ENCODE data around the gene MOB3B. TPM values are rescaled to one million over a fixed set of nuclear protein-coding genes. Genes with fewer than 3 reads are reported as not detected.
A peak's percentile ranks its signal among the peaks of the same experiment; 100 is the strongest.

The MOB3B gene
- total RNA-seq, 1 donor from 2014 or later, result 14.0 TPM

GRCh38 chr9:27333241-27334052 lies 196.2 kb downstream of the MOB3B start:
- TF ChIP-seq EZH2 (IDR thresholded peaks at IDR 0.05) (no peak), CTCF (IDR thresholded peaks at IDR 0.05) (peak; percentile 89)
- H3K27ac Mint-ChIP-seq, result peak overlapping the region; percentile 21
- H3K27me3 Mint-ChIP-seq (ENCODE audit: insufficient read depth, low read depth), result peaks cover 3% of the 10 kb centered on the region
- H3K27me3 ChIP-seq, result no peaks in the 10 kb centered on the region
- H3F3A ChIP-seq (ENCODE audit: low read depth), result peaks cover 21% of the 10 kb centered on the region
- H3K9me3 ChIP-seq (ENCODE audit: low read depth), result no peaks in the 10 kb centered on the region
- peak; percentile 91 for DNase-seq (ENCODE audit: low spot score)
- peaks cover 4% of the 10 kb centered on the region for H3K36me3 Mint-ChIP-seq
- no peak overlapping the region for H3K9ac ChIP-seq
- no peaks in the 10 kb centered on the region for H3K79me2 ChIP-seq (ENCODE audit: low read depth)
- H3K27ac ChIP-seq, result peak overlapping the region; percentile 63
- no peaks in the 10 kb centered on the region for H3K9me3 Mint-ChIP-seq
- H4K20me1 ChIP-seq (ENCODE audit: low read depth), result no peaks in the 10 kb centered on the region
- H2AFZ ChIP-seq (replicated peaks), result no peak overlapping the region
- no peak overlapping the region for H3K4me3 Mint-ChIP-seq
- peaks cover 22% of the 10 kb centered on the region for H3K4me1 Mint-ChIP-seq
- peaks cover 27% of the 10 kb centered on the region for H3K4me1 ChIP-seq
- peak overlapping the region; percentile 47 for H3K4me2 ChIP-seq
- H3K36me3 ChIP-seq, result no peaks in the 10 kb centered on the region
- H3K4me3 ChIP-seq, result peak overlapping the region; percentile 1

GRCh38 chr9:27331393-27331792 lies 198.2 kb downstream of the MOB3B start:
- Histone ChIP-seq H3K4me2 (no peak overlapping the region), H3K36me3 (peaks cover 8% of the 10 kb centered on the region), H3K79me2 (ENCODE audit: low read depth) (no peaks in the 10 kb centered on the region), H3K9ac (no peak overlapping the region), H3K4me3 (no peak overlapping the region), H3K27me3 (no peaks in the 10 kb centered on the region), H3F3A (ENCODE audit: low read depth) (peaks cover 21% of the 10 kb centered on the region), H4K20me1 (ENCODE audit: low read depth) (no peaks in the 10 kb centered on the region), H3K9me3 (ENCODE audit: low read depth) (no peaks in the 10 kb centered on the region), H3K27ac (no peak overlapping the region), H3K4me1 (peaks cover 20% of the 10 kb centered on the region), H2AFZ (replicated peaks) (no peak overlapping the region)
- Mint-ChIP-seq H3K27ac (no peak overlapping the region), H3K27me3 (ENCODE audit: insufficient read depth, low read depth) (peaks cover 3% of the 10 kb centered on the region), H3K36me3 (peaks cover 12% of the 10 kb centered on the region), H3K4me1 (peaks cover 17% of the 10 kb centered on the region), H3K4me3 (no peak overlapping the region), H3K9me3 (no peaks in the 10 kb centered on the region)
- no peak for TF ChIP-seq CTCF (IDR thresholded peaks at IDR 0.05)
- TF ChIP-seq EZH2 (IDR thresholded peaks at IDR 0.05), result no peak
- TF ChIP-seq EZH2phosphoT487 (IDR thresholded peaks at IDR 0.05), result no peak
- DNase-seq (ENCODE audit: low spot score), result no peak

- Histone ChIP-seq H3K9me3 (ENCODE audit: low read depth) (no peaks in the 10 kb centered on the region), H3K36me3 (peaks cover 15% of the 10 kb centered on the region), H3K27ac (no peak overlapping the region), H2AFZ (replicated peaks) (no peak overlapping the region), H3K4me2 (no peak overlapping the region), H3K9ac (no peak overlapping the region), H3F3A (ENCODE audit: low read depth) (peaks cover 11% of the 10 kb centered on the region), H3K4me3 (no peak overlapping the region), H3K4me1 (peaks cover 11% of the 10 kb centered on the region), H3K79me2 (ENCODE audit: low read depth) (no peaks in the 10 kb centered on the region), H3K27me3 (no peaks in the 10 kb centered on the region), H4K20me1 (ENCODE audit: low read depth) (no peaks in the 10 kb centered on the region)
- peaks cover 5% of the 10 kb centered on the region for H3K9me3 Mint-ChIP-seq
- TF ChIP-seq EZH2 (IDR thresholded peaks at IDR 0.05), result no peak
- no peak for TF ChIP-seq CTCF (IDR thresholded peaks at IDR 0.05)
- TF ChIP-seq EZH2phosphoT487 (IDR thresholded peaks at IDR 0.05), result no peak
- H3K4me1 Mint-ChIP-seq, result peaks cover 11% of the 10 kb centered on the region
- peaks cover 15% of the 10 kb centered on the region for H3K36me3 Mint-ChIP-seq
- H3K27me3 Mint-ChIP-seq (ENCODE audit: insufficient read depth, low read depth), result peaks cover 5% of the 10 kb centered on the region
- H3K4me3 Mint-ChIP-seq, result no peak overlapping the region
- DNase-seq (ENCODE audit: low spot score), result no peak
- no peak overlapping the region for H3K27ac Mint-ChIP-seq
These were observed 200.3 kb downstream of the MOB3B start for GRCh38 chr9:27329291-27329690.
